Superior temporal gyrus (tissue), 1 donor: ENCODE results near the gene MARCHF3.
"Not testable (repeated sequence)": the region's sequence is repeated elsewhere in the genome, so short reads cannot be mapped to it uniquely, and the experiment has no call there.

Experiments
- DNase-seq: peaks from one replicate; pipeline ENCODE4 v3.0.0-alpha.2; 2016; ENCODE audit errors: extremely low spot score

Gene MARCHF3

DNA sequence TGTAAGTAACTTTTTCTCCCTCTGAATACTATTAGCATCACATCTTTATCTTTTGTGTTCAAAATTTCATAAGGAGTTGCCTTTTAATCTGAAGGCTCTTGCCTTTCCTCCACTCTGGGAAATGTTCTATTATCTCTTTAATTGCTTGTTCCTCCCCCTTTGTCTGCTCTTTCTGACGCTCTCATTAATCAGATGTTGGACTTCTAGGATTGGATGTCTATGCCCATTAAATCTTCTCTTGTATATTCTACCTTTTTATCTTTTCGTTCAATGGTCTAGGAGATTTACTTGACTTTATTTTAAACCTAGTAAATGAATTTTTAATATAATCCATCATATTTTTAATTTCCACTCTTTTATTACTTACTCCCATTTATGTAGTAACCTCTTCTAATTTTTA is 76.7 kb downstream of the MARCHF3 start:
- DNase-seq: no peak

DNA sequence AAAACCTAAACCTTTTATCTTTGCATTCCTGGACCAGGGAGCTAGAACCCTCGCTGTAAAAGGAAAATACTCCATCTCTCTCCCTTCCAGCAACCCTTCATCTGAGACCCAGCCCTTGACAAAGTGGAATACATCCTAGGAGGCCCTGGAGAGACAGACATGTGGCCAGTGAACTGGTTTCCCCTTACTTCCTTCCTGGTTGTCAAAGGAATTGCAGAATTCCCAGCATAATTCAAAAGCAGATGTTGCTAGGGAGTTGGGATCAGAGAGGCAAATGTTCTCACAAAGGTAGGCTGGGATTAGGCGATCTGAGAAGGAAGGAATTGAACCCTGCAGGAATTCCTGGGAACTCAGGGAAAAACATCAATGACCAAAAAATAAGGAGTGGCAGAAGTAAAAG is 80.9 kb downstream of the MARCHF3 start:
- DNase-seq: no peak

DNA sequence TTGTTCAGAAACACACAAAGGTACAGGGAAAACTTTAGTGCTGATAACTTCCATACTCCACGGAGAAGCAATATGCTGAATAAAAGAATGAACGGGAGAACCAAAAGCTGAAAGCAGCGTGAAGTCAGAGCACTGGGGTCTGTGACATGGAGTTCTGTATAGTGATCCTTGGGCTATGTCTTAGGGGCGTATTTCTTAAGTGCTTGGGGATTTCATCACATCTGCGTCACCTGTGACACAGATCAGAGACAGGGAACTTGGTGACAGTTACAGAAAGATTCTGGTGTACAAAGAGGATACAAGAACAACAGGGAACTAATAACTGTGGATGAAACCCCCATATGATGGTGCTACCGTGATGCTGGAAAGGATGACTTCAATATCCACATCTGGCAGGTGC is 81.9 kb downstream of the MARCHF3 start:
- no peak for DNase-seq

DNA sequence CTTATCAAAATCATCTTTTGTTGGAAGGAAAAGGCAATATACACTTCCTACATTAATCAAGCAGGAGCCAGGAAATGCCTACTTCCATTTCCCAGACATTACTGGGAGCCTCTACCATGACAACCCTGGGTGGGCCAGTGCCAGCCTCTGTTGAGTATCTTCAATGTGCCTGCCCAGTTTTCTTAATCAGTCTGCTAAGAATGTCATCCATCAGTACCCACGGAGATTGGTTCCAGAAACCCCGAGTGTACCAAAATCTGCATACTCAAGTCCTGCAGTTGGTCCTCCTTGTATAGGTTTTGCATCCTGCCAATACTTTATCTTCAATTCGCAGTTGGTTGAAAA is 82.4 kb downstream of the MARCHF3 start:
- no peak for DNase-seq

DNA sequence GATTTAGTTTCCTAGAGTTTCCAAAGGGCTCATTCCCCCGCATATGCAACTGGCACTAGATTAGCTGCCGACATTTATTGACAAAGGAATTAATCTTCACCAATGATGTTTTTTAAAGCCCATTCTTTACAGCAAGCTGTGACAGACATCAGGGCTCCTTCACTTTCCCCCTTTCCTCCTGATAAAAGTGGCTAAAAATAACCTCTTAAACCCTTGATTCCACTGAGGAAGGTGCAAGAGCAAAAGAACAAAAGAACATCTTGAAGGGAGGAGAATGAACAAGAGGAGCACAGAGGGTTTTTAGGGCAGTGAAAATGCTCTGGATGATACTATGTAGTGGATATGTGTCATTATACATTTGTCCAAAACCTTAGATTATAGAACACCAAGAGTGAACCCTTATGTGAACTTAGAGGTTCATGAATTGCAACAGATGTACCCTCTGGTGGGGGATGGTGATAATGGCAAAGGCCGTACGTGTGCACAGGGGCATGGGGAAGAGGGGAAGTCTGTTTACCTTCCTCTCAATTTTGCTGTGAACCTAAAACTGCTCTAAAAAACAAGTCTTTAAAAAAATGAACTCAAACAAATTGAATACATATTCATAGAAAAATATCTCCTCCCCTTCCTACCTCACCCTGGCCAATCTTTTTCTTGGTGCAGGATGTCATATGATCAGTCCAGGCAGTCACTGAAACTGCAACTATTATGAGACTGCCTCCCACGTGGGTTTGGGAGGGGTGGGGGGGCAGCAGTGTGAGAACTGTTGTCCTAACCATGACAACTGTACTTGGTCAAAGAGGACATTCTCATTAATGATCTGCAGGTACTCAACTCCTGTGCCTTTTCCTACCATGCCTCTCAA is 83.0 kb downstream of the MARCHF3 start:
- DNase-seq: no peak

DNA sequence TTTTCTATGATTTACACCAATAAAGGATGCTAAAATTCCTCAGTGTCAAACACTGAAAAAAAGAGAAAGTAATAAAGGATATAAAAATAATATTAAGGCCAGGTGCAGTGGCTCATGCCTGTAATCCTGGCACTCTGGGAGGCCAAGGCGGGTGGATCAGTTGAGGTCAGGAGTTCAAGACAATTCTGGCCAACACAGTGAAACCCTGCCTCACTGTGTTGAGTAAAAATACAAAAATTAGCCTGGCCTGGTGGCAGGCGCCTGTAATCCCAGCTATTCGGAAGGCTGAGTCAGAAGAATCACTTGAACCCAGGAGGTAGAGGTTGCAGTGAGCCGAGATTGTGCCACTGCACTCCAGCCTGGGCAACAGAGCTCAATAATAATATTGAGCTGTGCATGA is 87.5 kb downstream of the MARCHF3 start:
- not testable (repeated sequence) for DNase-seq

DNA sequence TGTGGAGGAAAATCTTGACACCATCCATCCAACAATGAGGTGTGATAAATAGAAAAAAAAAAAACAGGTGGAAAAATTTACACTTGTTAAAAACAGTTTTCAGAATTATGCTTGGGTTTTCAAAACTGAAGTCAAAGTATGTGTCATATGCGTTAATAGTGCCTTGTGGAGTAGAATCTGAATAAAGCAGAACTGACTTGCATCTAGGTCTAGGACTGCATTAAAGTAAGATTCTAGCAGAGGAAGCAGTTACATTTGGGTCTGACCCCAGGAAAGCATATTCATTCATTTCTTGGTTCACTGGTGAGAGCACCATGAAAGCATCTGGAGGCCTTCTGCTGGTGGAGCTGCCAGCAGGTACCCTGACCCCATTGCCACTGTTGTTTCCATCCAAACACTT is 89.0 kb downstream of the MARCHF3 start:
- DNase-seq: no peak

DNA sequence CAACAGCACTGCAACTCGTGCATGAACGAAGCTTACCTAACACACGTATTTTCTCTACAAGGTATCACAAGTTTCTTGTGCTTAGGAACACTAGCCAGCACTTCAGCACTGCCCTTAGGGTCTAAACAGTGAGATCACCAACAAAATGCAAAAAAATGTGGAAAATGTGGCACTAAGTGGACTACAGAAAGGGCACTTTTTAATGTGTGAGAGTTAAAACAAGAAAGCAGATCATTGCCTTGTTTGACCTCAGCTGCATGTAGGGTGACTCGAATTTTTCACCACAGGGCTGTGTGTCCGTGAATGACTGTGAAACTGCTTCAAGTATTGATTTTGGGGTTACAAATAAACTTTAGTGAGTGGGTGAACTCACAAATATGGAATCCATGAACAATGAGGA is 90.5 kb downstream of the MARCHF3 start:
- no peak for DNase-seq

DNA sequence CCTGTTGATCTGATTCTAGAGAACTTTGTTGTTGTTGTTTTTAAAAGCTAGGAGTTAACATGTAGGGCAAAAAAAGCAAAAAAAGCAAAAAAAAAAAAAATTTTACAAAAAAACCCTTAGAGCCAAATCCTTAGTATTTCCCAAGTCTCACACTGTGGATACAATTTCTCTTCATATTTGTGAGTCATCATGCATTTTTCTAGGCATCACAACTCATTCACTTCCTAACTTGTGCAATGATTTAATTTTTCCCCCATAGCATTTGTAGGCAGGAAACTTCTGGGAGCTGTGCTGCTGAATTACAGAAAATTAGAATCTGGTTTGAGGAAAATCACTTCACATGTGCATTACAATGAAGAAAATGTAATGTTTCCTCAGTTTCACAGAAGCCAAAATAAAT is 91.9 kb downstream of the MARCHF3 start:
- no peak for DNase-seq

DNA sequence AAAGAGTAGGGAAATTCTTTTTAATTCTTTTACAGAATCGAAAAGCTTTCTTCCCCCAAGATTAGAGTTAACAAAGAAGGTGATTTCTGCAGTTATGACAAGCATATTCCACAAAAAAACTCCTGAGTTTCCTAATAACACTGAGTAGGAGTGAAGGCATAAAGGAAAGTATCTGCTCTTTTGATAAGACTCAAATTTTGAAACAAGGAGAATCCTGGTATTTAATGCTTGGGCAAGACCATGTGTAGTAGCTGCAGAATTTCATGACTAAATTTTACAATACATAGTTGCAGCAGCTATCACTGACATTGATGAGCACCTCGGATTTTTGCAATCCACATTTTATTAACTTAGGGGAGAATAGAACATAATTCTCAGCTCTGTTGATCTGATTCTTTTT is 92.6 kb downstream of the MARCHF3 start:
- DNase-seq: no peak

DNA sequence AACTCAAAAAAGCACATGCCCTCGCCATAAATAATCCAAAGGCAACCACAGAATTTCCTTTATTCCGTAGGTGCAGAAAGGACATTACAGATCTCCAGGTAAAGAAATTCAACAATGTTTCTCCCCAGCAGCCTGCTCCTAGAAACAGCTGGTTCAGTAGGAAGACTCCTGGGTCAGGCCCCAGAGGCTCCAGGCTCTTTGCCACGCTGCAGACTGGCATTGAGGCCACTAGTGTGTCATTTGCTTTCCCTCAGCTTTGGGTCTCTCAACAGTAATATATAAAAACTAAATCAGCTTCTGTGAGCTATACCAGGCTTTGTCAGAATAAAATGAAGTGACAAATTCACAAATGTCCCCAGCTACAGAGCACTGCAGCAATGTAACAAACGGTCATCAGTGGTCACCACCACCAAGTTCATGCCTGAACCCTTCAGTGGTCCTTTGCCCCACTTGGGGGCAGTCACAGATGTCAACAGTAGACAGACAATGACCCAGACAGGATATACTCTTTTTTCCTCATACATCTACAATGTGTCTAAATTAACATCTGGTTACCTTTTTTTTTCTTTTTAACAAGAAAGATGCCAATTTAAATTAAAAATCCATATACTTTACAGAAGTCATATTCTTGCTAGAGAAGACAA is 93.5 kb downstream of the MARCHF3 start:
- DNase-seq: no peak

DNA sequence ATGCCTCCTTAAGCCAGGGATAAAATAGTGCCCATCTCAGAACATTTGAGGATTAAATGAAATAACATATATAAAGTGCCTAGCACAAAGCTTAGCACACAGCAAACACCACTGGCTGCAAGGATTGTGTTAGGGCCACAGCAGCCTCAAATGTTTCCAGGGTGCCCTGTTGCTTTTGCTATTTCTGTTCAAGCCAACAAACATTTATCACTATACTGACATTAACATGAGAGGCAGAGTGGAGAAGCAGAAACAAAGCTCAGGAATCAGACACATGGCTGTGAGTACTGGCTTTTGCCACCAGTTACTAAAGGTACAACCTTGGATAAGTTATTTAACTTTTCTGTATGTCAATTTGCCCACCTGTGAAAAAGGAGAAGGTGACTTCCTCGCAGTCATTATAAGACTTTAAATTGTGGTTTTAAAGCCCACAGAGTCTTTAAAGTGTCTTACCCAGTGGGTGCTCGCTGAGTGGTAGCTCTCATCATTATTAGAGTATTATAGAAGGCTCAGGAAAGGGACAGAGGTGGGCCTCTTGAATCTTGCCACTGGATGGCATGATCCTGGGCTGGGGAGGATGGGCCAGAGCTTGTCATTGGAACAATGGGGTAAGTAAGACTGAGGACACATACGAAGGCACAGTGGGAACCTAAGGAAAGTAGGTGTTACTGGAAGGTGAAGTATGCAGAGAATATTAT is 98.2 kb downstream of the MARCHF3 start:
- DNase-seq: no peak

DNA sequence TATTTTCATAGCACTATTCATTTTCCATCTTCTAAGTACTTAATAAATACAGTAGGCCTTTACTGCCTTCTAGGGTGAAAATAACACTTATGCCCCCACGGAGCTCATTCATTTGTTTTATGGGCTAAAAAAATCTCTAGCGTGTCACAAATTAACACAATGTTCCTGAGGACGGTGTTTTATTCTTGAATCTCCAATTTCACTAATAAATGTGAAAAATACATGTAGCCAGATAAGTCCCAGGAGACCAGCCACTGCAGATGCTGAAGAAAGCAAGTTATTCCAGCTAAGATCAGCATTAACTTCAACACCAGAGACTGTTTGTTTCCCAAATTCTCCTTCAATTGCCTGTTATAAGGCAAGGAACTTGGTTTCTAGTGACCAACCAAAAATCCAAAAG is 102.3 kb downstream of the MARCHF3 start:
- no peak for DNase-seq

DNA sequence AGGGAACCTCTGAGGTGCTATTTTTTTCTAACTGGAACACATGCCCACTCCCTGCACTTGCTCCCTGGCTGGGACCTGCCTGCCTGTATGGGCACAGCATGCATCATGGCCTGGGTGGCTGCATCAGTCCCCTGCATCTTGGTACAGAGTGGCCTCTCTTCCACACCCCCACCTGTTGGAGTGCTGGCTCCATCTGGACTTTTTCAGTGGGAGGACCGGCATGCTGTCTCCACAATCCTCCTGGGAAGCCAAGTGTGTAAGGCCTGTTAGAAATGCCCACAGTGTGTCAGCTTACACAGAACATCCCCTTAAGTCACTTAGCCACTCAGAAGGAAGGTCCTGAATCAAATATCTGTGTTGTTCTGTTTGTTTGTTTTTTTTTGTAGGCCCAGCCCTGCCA is 102.9 kb downstream of the MARCHF3 start:
- no peak for DNase-seq

DNA sequence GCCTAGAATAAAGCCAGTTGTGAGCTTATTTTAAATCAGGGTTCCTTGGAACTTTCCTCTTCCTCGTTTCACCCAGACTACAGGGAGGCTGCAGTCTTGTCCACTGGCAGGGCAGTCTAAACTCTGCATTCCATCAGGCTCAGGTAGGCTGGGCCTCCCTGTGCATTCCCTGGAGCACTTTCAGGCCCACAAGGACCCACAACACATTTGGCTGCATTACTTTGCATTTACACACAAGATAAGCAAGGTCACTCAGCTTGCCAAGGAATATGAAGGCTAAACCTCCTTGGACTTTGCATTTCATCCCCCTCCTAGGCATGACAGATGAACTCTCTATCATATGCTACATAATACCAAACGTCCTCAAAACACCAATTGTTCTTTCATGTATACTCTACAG is 104.2 kb downstream of the MARCHF3 start:
- no peak for DNase-seq

DNA sequence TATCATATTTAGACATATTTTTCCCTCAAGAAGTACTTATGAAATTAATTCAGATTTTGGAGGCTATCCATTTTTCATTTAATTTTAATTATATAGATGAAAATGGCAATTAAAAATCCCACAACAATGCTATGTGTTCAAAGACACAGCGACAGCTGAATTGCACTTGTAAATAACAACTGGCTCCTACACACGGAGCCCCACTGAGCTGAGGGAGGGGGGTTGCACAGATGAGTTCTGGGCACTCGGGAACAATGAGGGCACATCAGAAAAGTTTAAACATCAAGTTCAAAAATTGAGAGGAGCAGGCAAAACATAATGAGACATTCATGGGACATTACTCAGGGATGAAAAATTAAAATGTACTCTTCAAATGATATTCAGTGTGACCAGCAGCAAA is 104.9 kb downstream of the MARCHF3 start:
- DNase-seq: no peak

DNA sequence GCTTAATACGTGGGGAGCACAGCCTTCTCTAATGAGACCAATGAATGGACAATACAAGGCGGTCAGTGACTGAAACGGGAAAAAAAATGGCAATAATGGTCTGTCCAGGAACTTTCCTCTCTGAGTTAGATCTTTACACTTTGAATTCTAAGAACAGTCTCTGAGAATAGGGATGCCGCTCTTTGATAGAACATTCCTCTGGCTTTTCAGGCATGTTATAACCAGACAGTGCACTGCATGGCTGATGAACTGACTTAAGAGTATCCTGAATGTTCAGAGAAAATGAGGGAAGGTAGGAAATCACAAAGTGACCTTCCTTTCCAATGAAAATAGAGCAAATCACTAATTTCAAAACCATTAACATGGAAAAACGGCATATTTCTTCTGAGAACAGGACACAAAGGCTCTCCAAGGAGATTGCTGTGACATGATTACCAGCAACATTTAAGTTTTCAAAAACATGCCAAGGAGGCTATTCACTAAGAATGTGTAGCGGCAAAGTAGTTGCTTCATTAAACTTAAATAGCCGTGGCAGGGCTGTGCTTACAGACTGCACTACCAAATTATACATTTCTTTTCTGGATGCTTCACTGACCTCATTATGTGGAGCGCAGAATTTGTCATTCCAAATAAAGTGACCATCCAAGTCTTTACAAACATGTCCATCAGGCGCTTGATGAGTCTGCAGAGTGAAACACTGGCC is 105.9 kb downstream of the MARCHF3 start:
- DNase-seq: no peak

DNA sequence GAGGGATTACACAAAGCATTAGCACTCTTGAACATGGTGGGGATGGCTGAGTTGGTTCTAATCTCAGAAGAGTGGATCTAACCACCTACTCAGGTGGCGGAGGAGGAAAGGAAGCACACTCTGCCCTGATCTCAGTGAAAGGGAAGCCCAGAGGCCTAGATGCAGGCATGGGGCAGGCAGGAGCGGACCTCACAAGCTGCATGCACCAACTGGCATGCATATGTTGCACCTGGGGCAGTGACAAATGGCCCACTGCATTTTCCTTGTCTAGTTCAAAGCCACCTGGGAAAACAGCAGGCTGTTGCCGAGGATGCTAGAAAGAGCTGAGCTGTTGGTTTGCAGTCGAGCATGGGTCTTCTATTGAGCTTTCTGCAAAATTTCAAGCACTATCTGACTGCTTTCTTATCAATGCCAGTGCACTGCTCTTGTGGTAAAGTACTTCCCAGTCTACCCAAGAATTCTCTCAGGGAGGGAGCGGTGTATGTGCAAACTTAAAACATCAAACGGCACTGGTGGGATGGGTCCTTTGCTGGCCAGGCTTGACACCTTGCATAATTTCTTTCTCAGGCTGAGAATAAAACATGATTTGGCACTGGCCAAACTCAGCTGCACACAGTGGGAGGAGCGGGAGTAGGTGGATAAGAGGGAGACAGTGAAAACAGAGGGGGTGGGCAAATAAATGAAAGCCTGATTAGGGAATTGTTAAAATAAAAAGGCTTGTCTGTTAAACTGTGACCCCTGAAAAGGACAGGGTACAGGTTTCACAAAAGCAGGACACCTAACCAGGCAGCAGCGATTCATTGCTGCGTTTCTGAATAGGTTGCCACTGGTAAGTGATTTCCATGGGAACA is 108.9 kb downstream of the MARCHF3 start:
- DNase-seq: no peak

DNA sequence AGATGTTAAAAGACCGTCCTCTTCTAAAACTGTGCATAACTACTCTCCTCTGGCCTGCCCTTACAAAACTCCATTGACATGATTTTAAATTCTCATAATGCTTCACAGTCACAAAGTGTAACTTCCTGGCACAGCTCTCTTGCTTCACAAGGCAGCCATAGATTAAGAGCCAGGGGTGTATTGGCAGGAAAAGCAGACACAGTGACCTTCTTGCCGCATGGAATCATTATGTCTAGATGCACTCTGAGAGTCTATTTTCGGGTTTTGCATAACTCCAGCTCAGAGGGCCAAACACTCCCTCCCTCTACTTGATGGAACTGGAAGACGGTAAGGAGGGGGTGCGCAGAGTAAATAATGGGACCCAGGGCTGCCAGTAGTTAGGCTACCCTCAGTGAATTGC is 110.1 kb downstream of the MARCHF3 start:
- no peak for DNase-seq

DNA sequence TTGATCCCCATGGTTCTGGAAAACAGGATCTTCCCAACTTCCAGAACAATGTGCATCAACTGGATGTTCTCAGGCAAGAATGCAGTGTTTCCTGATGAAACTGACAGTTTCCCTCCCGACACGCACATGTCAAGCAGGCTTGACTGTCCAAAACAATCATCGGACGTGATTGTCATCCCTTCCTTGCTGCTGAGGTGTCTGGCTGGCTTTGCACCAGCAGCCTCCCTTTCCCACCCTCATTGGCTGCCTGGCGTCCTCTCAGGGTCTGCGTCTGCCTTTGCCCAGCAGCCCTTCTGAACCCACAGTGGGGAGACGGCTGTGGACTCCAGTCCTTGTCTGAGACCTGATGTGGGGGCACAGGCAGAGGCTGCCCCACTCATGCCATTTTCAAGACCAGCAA is 110.8 kb downstream of the MARCHF3 start:
- no peak for DNase-seq

DNA sequence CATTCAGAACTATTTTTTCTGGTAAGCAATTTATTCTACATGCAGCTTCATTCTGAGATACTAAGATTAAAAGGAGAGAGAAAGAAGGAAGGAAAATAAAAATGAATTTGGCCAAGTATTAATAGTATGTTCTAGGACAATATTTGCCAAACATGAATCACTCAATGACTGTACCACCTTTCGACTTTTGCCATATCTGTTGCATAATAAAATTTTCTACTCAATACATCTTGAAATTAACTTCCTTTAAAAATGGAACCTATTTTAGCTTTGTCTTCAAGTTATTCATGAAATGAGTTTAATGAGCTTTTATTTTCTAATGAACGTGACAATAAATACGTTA is 111.8 kb downstream of the MARCHF3 start:
- DNase-seq: no peak
